GM23338 (cell line): ENCODE data around the gene BCAR3. TPM values are rescaled to one million over a fixed set of nuclear protein-coding genes. Genes with fewer than 3 reads are reported as not detected.

Experiments
- ATAC-seq: fragments of 200-7000 bp; cut with Tn5 transposase; 3 replicates; pipeline ENCODE4 v1.9.1; 2020
- DNase-seq: peaks from one replicate; pipeline ENCODE4 v3.0.0-alpha.2; 2015; ENCODE audit warnings: low spot score
- H2AFZ ChIP-seq: fragments of 200-600 bp; sonication (generic); 2 replicates; pipeline ENCODE4 v1.8.0; 2016; ENCODE audit warnings: antibody characterized with exemption, mild to moderate bottlenecking, moderate library complexity
- H3F3A ChIP-seq: fragments of 200-600 bp; sonication (generic); replicated peaks from 2 replicates; pipeline ENCODE4 v1.8.0; 2017; ENCODE audit warnings: antibody characterized with exemption, mixed run types, low read depth
- H3K27ac ChIP-seq: fragments of 200-600 bp; sonication (generic); 2 replicates; pipeline ENCODE4 v1.6.1; 2016; ENCODE audit warnings: low read depth
- H3K27me3 ChIP-seq: fragments of 200-600 bp; sonication (generic); 2 replicates; pipeline ENCODE4 v1.8.0; 2016; ENCODE audit warnings: mild to moderate bottlenecking, mixed run types, moderate library complexity; ENCODE audit not compliant: insufficient read depth
- H3K36me3 ChIP-seq: fragments of 200-600 bp; sonication (generic); 2 replicates; pipeline ENCODE4 v1.8.0; 2016; ENCODE audit warnings: mild to moderate bottlenecking; ENCODE audit not compliant: insufficient read depth
- H3K4me1 ChIP-seq: fragments of 200-600 bp; sonication (generic); 2 replicates; pipeline ENCODE4 v1.8.0; 2016; ENCODE audit warnings: mild to moderate bottlenecking, moderate library complexity; ENCODE audit not compliant: insufficient read depth
- H3K4me2 ChIP-seq: fragments of 200-600 bp; sonication (generic); 2 replicates; pipeline ENCODE4 v1.7.1; 2017; ENCODE audit warnings: mixed run types
- H3K4me3 ChIP-seq: fragments of 200-600 bp; sonication (generic); 2 replicates; pipeline ENCODE4 v1.6.1; 2016; ENCODE audit warnings: mixed run types
- H3K79me2 ChIP-seq: fragments of 200-600 bp; sonication (generic); replicated peaks from 2 replicates; pipeline ENCODE4 v1.8.0; 2017; ENCODE audit warnings: mild to moderate bottlenecking; ENCODE audit not compliant: insufficient read depth
- H3K9me2 ChIP-seq: fragments of 200-600 bp; sonication (generic); 2 replicates; pipeline ENCODE4 v1.8.0; 2017; ENCODE audit not compliant: insufficient read depth
- H4K20me1 ChIP-seq: fragments of 200-600 bp; sonication (generic); replicated peaks from 2 replicates; pipeline ENCODE4 v1.8.0; 2017; ENCODE audit warnings: mild to moderate bottlenecking; ENCODE audit not compliant: insufficient read depth
- H3K27ac Mint-ChIP-seq: 2 replicates; pipeline ENCODE4 v1.8.0; 2020; ENCODE audit warnings: inconsistent platforms, mild to moderate bottlenecking, moderate library complexity, mixed read lengths
- H3K27me3 Mint-ChIP-seq: 3 replicates; pipeline ENCODE4 v1.8.0; 2022; ENCODE audit warnings: low read depth, mild to moderate bottlenecking, moderate library complexity, mixed read lengths, inconsistent platforms; ENCODE audit not compliant: insufficient read depth, poor library complexity
- H3K36me3 Mint-ChIP-seq: 3 replicates; pipeline ENCODE4 v1.8.0; 2021; ENCODE audit warnings: low read depth, mild to moderate bottlenecking, inconsistent platforms, moderate library complexity, mixed read lengths
- H3K4me1 Mint-ChIP-seq: 3 replicates; pipeline ENCODE4 v1.8.0; 2020; ENCODE audit warnings: mild to moderate bottlenecking, inconsistent platforms, mixed read lengths
- H3K4me3 Mint-ChIP-seq: 3 replicates; pipeline ENCODE4 v1.8.0; 2021; ENCODE audit warnings: moderate library complexity, mild to moderate bottlenecking, inconsistent platforms, mixed read lengths
- H3K9me3 Mint-ChIP-seq: 3 replicates; pipeline ENCODE4 v1.8.0; 2020; ENCODE audit warnings: moderate library complexity, mild to moderate bottlenecking, inconsistent platforms, mixed read lengths
- CREB1 ChIP-seq: fragments of 250-450 bp; sonication (Bioruptor Pico); IDR thresholded peaks from 2 replicates; pipeline ENCODE4 v1.5.0; 2020; ENCODE audit warnings: low read depth, mild to moderate bottlenecking, moderate library complexity
- CTCF ChIP-seq, 2 experiments: fragments of 200-600 bp in 1 of 2; sonication (generic) in 1 of 2; conservative IDR thresholded peaks; 2 replicates each; pipeline versions ENCODE4 v1.5.1 to v1.6.1; 2016 to 2017; ENCODE audit warnings: antibody characterized with exemption in 2 of 2, low read depth in 2 of 2, mild to moderate bottlenecking in 2 of 2, moderate library complexity in 1 of 2
- EZH2 ChIP-seq: fragments of 200-600 bp; sonication (generic); IDR thresholded peaks from one replicate; pipeline ENCODE4 v1.8.0; 2017; ENCODE audit warnings: antibody characterized with exemption, mild to moderate bottlenecking, low read depth; ENCODE audit not compliant: unreplicated experiment
- JUNB ChIP-seq: IDR thresholded peaks from one replicate; pipeline ENCODE4 v1.6.1; 2016; ENCODE audit warnings: antibody characterized with exemption; ENCODE audit not compliant: unreplicated experiment
- NANOG ChIP-seq: IDR thresholded peaks from 2 replicates; pipeline ENCODE4 v1.6.1; 2016; ENCODE audit warnings: antibody characterized with exemption, borderline replicate concordance
- REST ChIP-seq: IDR thresholded peaks from one replicate; pipeline ENCODE4 v1.6.1; 2018; ENCODE audit warnings: antibody characterized with exemption; ENCODE audit not compliant: unreplicated experiment
- STAT1 ChIP-seq: IDR thresholded peaks from one replicate; pipeline ENCODE4 v1.6.1; 2016; ENCODE audit warnings: antibody characterized with exemption; ENCODE audit not compliant: unreplicated experiment
- ZNF331 ChIP-seq: fragments of 250-450 bp; sonication (Bioruptor Pico); IDR thresholded peaks from 2 replicates; pipeline ENCODE4 v1.5.0; 2020; ENCODE audit warnings: low read depth, mild to moderate bottlenecking, moderate library complexity
- ZNF462 ChIP-seq: fragments of 250-450 bp; sonication (Bioruptor Pico); IDR thresholded peaks from 2 replicates; pipeline ENCODE4 v1.5.0; 2020; ENCODE audit warnings: mild to moderate bottlenecking, moderate library complexity
- polyA plus RNA-seq: library from polyadenylated mRNA; unstranded; fragments of >200 nt; fragmentation: Nextera tagmentation; extraction: Ambion mirVana; gene quantifications from 2 replicates; pipeline ENCODE4 v1.2.1, GENCODE V29; 2016
- total RNA-seq: library from RNA; depleted of rRNA; stranded (reverse); fragments of >200 nt; shearing (Covaris generic); gene quantifications from 2 replicates; pipeline ENCODE4 v1.2.3, GENCODE V29; 2014

The BCAR3 gene
- total and polyA plus RNA-seq, 2 experiments from 2014 or later = 5.5 to 9.7 TPM

- TF ChIP-seq REST = no peak
- no peak for TF ChIP-seq STAT1
- no peak for TF ChIP-seq JUNB
- no peak for TF ChIP-seq NANOG
- TF ChIP-seq CREB1 (CRISPR knock-in tag) = no peak
- TF ChIP-seq ZNF331 (CRISPR knock-in tag) = no peak
These were observed 160.0 kb downstream of the BCAR3 start (continued) for GRCh38 chr1:93521618-93522017.

DNA sequence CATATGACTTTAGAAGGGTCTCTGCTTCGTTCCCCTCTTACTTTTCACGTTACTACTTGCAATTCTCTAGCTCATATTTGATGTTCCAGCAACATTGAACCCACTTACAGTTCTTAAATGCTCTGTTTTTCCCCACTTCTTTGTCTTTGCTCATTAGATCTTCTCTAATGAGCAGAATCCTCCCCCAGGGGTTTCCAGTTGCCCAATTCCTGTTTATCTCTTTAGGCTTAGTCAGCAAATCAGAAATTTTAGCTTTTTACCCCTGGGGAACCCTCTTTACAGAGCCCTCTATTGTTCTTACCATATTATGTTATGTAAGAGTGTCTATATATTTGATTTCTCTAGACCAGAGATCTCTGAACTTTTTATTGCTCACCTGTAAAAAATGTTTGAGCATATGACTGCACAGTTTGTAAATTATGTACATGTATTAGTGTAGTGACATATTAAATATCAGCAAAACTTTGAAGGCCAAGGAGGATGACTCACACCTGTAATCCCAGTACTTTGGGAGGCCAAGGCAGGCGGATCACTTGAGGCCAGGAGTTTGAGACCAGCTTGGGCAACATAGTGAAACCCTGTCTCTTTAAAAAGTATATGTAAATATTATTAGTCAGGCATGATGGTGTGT is 162.3 kb downstream of the BCAR3 start:
- peaks cover 79% of the 10 kb centered on the region for H3K79me2 ChIP-seq

More for the DNA sequence above, 162.3 kb downstream of the BCAR3 start:
- peaks cover 23% of the 10 kb centered on the region for H4K20me1 ChIP-seq
- Mint-ChIP-seq H3K4me1 (peaks cover 7% of the 10 kb centered on the region), H3K9me3 (no peaks in the 10 kb centered on the region; the same call in 1 of the 3 replicates), H3K36me3 (peaks cover 22% of the 10 kb centered on the region), H3K27me3 (peaks cover 4% of the 10 kb centered on the region), H3K4me3 (no peak overlapping the region), H3K27ac (peak overlapping the region; percentile 63; the same call in 1 of the 2 replicates)
- no peak overlapping the region for H2AFZ ChIP-seq
- H3K27ac ChIP-seq = no peak overlapping the region
- no peaks in the 10 kb centered on the region for H3K9me2 ChIP-seq
- H3K36me3 ChIP-seq = peaks cover 5% of the 10 kb centered on the region; the same call in 1 of the 2 replicates
- H3K4me3 ChIP-seq = no peak overlapping the region
- no peak overlapping the region for H3K4me2 ChIP-seq
- no peak for TF ChIP-seq EZH2
- TF ChIP-seq CTCF (conservative IDR thresholded peaks at IDR 0.05; ENCODE audit: low read depth in 2 of 2) = no peak
- no peak for TF ChIP-seq ZNF462 (CRISPR knock-in tag)
- no peak for TF ChIP-seq ZNF331 (CRISPR knock-in tag)
- peaks cover 8% of the 10 kb centered on the region for H3K4me1 ChIP-seq
- no peak for ATAC-seq
- H3F3A ChIP-seq = no peaks in the 10 kb centered on the region
- DNase-seq = no peak
- H3K27me3 ChIP-seq = no peaks in the 10 kb centered on the region
